SH-SY5Y (cell line): ENCODE measurements around the gene MOSPD2.

ENCODE experiments used
- GATA2 ChIP-seq: IDR thresholded peaks from 2 replicates; pipeline ENCODE4 v1.6.1; 2011; ENCODE audit warnings: mild to moderate bottlenecking, low read depth, low read length
- GATA3 ChIP-seq: IDR thresholded peaks from 2 replicates; pipeline ENCODE4 v1.6.1; 2011; ENCODE audit warnings: low read depth, mild to moderate bottlenecking, low read length, moderate library complexity

Gene MOSPD2

DNA sequence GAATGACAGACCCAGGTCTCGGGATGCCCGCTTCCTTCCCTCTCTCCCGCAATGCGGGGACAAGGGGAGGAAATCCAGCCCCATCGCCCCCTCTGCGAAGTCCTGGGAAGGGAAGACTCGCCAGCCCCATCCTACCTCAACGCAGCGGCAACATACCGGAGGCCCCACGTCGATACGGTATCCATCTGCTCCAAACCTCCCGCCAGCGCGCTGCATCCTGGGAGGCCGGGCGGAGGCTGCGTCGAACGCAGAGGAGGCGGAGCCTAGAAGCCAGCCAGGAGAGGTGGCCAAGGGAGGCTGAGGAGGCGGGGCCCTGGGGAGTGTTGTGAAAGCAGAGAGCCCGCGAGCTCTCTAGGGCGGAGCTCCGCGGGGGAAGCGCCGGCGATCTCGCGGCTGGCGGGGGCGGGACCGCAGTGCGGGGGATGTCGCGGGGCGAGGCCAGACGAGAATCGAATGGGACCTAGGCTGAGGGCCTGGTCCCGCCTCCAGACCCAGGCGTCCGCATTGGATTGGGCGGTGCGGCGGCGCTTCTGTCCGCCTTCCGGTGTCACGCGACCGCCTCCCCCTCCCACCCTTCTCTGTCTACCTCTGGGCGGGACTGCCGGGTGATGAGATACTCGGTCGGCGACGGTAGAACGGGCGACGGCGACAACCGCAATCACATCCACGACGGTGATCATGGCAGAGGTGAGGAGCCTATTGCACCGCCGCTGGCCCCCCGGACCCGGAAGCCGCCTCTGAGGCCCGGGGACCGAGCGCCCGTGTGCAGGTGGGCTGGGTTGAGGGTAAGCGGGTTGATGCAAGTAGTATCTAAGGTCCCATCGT lies at the start of gene MOSPD2, which contains the start of gene FANCB:
Gene MOSPD2, plus strand, starts transcription at position 571 of the 825 bp plus-strand sequence. Its CDS starts 108 bp downstream, at position 679.
Gene FANCB, minus strand, starts transcription at position 219 of the 825 bp plus-strand sequence. CDS start 7,559 bp downstream, outside the sequence.
- TF ChIP-seq GATA3 = no peak
- no peak for TF ChIP-seq GATA2

- TF ChIP-seq GATA3 = no peak
- no peak for TF ChIP-seq GATA2
Observed at GRCh38 chrX:14825851-14826250, 47.4 kb upstream of the MOSPD2 start.

GRCh38 chrX:14826319-14826718 lies 46.9 kb upstream of the MOSPD2 start:
- TF ChIP-seq GATA2 (no peak), GATA3 (no peak)

GRCh38 chrX:14829643-14830042 lies 43.6 kb upstream of the MOSPD2 start:
- no peak for TF ChIP-seq GATA2
- no peak for TF ChIP-seq GATA3

DNA sequence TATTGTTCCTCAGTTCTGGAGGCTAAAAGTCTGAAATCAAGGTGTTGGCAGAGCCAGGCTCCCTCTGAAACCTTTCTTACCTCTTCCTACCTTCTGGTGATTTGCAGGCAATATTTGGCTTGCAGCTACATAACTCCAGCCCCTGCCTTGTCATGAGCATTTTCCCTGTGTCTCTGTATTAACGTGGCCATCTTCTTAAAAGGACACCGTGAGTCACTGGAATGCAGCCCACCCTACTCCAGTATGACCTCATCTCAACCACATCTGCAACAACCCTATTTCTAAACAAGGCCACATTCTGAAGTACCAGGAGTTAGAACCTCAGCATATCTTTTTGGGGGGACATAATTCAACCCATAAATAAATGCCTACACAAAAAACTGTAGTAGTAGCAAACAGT lies 41.1 kb upstream of the MOSPD2 start:
- no peak for TF ChIP-seq GATA3
- no peak for TF ChIP-seq GATA2

- TF ChIP-seq GATA3 (no peak), GATA2 (no peak)
Observed at GRCh38 chrX:14832586-14832985, 40.6 kb upstream of the MOSPD2 start.

DNA sequence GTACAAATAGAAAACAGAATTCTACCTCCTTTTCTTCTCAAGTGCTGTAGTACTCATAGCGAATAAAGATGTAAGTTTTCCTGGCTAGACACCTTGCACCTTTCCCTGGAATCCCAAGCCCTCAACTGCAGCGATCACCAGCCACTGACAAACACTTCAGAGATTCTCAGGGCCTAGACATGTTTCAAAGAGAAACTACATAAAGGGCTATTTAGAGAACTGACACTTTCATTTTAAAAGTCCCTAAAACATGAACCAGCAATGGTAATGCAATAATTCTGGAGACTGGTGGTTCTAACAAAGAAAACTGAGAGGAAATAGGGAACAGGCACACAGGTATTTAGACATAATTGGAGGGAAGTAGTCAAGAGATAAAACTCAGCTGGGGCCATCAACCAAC lies 36.1 kb upstream of the MOSPD2 start:
- TF ChIP-seq GATA2 = no peak
- no peak for TF ChIP-seq GATA3

DNA sequence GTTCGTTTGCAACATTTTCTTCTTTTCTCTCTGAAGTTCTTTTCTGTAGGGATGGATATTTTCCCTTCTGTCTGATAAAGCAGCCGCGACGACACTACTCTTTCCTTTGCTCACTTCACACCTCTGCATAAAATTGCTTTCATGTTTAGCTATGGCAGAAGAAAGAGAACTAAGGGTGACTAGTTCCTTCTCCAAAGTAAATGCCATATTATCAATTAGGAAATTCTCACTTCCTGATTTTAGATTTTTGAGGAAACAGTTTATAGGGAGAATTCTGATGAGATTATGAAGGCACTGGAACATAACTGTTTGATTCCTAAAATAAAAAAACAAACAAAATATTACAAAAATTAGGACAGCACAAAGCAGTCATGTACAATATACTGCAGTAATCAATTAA lies 29.6 kb upstream of the MOSPD2 start:
- TF ChIP-seq GATA3 (no peak), GATA2 (no peak)

DNA sequence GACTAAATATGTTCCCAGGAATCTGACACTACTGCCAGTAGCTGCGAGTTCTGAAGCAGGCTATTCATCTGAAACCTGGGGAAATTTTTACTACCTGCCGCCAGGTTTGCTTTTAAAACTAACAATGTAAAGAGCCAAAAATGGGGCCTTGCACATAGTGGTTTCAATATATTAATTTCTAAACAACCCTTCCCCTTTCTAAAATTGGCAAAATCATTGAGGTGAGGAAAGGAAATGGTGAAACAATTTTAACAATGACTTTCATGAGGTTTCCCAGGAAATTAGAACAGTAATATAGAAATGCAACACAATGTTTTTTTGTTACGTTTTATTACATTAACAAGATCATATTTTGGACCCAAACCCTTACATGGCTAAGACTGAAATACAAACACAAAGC lies 21.7 kb upstream of the MOSPD2 start:
- TF ChIP-seq GATA3 (no peak), GATA2 (no peak)

DNA sequence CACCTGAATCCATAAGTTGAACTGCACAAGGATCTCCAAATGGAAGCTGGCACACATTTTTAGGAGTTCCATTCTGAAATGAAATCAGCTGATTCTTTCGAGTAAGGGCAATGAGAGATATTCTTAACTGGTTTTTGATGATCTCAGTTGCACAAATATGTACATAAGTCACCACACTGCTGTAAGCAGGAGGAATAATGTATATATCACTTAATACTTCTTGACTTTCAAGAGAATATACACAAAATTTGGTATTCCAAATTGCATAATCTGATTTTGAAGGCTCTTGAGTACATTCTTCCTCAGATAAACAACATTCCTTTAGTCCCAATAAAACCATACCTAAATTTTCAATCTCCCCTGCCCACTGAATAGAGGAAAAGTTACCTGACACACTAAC lies 8.6 kb upstream of the MOSPD2 start:
- no peak for TF ChIP-seq GATA3
- TF ChIP-seq GATA2 = no peak

GRCh38 chrX:14865201-14865600 lies 8.0 kb upstream of the MOSPD2 start:
- TF ChIP-seq GATA2 (no peak), GATA3 (no peak)

- TF ChIP-seq GATA2 (no peak), GATA3 (no peak)
Observed at GRCh38 chrX:14871767-14872166, 1.5 kb upstream of the MOSPD2 start.

- TF ChIP-seq GATA2 = no peak
Observed at GRCh38 chrX:14872355-14872754, 866 bp upstream of the MOSPD2 start.

DNA sequence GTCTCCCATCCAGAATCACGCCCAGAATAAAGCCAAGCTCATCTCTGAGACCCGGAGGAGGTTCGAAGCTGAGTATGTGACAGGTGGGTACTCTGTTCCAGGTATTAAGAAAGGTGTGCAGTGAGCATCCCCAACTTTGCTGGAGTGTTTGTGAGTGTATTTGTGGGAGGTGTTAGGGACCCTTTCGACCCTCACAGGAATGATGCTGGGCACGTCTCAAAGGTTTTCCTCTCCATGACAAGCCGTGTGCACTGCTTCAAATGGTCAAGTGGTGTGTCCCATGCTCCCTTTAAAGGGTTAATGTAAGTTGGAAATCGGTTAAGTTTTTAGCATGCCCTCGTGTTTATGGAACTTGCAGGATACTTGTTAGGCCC lies 442 bp downstream of the MOSPD2 start:
- TF ChIP-seq GATA3 = no peak
- TF ChIP-seq GATA2 = no peak

DNA sequence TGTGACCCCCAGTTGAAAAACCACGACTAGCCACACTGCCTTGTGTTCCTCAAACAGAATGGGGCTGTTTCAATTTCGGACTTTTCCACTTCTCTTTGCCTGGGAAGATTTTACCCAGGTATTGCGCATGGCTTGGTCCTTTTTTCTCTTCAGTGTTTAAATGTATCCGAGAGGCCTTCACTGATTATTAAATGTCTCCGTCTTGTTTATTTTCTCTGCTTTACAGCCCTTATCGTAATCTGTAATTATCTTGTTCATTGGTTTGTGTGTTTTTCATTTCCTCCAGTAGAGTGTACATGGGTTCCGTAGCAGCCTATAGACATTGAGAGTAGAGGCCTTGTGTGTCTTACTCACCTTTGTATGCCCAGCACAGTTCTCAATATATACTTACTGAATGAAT lies 2.4 kb downstream of the MOSPD2 start:
- TF ChIP-seq GATA2 = no peak
- no peak for TF ChIP-seq GATA3

DNA sequence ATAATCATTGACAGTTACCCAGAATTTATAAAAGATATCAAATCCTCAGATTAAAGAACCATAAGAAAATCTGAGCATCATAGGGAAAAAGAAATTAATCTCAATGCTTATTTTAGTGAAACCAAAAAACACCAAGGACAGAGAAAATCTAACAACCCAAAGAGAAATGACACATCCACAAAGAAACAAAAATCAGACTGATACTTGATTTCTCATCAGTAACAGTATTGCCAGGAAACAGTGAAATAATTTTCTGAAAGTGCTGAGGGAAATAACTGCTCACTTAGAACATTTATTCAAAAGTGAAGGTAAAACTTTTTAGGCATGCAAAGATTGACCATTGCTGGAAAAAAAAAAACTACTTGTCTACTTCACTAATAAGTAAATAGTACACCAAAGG lies 10.6 kb downstream of the MOSPD2 start:
- no peak for TF ChIP-seq GATA2
- TF ChIP-seq GATA3 = no peak

GRCh38 chrX:14884714-14885113 lies 11.5 kb downstream of the MOSPD2 start:
- TF ChIP-seq GATA3 (no peak), GATA2 (no peak)
